SU-DHL-6 (cell line): Measurements from ENCODE around the gene HHEX.

Experiments used
- CTCF ChIP-seq: fragments of 200-600 bp; sonication (generic); IDR thresholded peaks from one replicate; pipeline ENCODE4 v1.5.1; 2017; ENCODE audit warnings: antibody characterized with exemption, mild to moderate bottlenecking, low read length, moderate library complexity; ENCODE audit not compliant: insufficient read depth, poor library complexity, severe bottlenecking
- EZH2phosphoT487 ChIP-seq: fragments of 200-600 bp; sonication (generic), shearing (Covaris generic); conservative IDR thresholded peaks from 2 replicates; pipeline ENCODE4 v1.6.1; 2018; ENCODE audit warnings: mild to moderate bottlenecking, antibody characterized with exemption, low read length, moderate library complexity, mixed read lengths

- TF ChIP-seq CTCF (no peak), EZH2phosphoT487 (no peak)
Measured at GRCh38 chr10:92695679-92696605, 6.2 kb downstream of the HHEX start.
